Mesendoderm (in vitro differentiated cells): Measurements from ENCODE around the gene SCRT2.

Experiments used
- DNase-seq: peaks from one replicate; pipeline ENCODE4 v3.0.0; 2013
- H2AK5ac ChIP-seq: 2 replicates; pipeline ENCODE4 v1.6.1; 2013; ENCODE audit warnings: low read length, inconsistent platforms
- H2BK120ac ChIP-seq: 2 replicates; pipeline ENCODE4 v1.6.1; 2013; ENCODE audit warnings: low read depth, mild to moderate bottlenecking, low read length, moderate library complexity, mixed read lengths
- H2BK15ac ChIP-seq: replicated peaks from 2 replicates; pipeline ENCODE4 v1.6.1; 2013; ENCODE audit warnings: low read depth, mild to moderate bottlenecking, moderate library complexity
- H2BK5ac ChIP-seq: 2 replicates; pipeline ENCODE4 v1.6.1; 2013; ENCODE audit warnings: low read length, inconsistent platforms
- H3K18ac ChIP-seq: 2 replicates; pipeline ENCODE4 v1.6.1; 2013; ENCODE audit warnings: mild to moderate bottlenecking, low read length, mixed read lengths
- H3K23ac ChIP-seq: one replicate; pipeline ENCODE4 v1.6.1; 2013; ENCODE audit warnings: low read length
- H3K27ac ChIP-seq: 2 replicates; pipeline ENCODE4 v1.5.1; 2013; ENCODE audit warnings: low read depth, mild to moderate bottlenecking, inconsistent platforms, low read length, moderate library complexity
- H3K27me3 ChIP-seq: 2 replicates; pipeline ENCODE4 v1.6.1; 2013; ENCODE audit warnings: low read length, control low read depth, mild to moderate bottlenecking, inconsistent platforms; ENCODE audit not compliant: insufficient read depth, poor library complexity
- H3K36me3 ChIP-seq: 2 replicates; pipeline ENCODE4 v1.6.1; 2013; ENCODE audit warnings: low read length, inconsistent platforms; ENCODE audit not compliant: control insufficient read depth, insufficient read depth
- H3K4ac ChIP-seq: one replicate; pipeline ENCODE4 v1.6.1; 2013; ENCODE audit warnings: low read depth, mild to moderate bottlenecking, low read length, moderate library complexity
- H3K4me1 ChIP-seq: 2 replicates; pipeline ENCODE4 v1.6.1; 2013; ENCODE audit warnings: low read depth, low read length, inconsistent platforms; ENCODE audit not compliant: control insufficient read depth
- H3K4me2 ChIP-seq: 2 replicates; pipeline ENCODE4 v1.6.1; 2013; ENCODE audit warnings: low read length
- H3K4me3 ChIP-seq: 2 replicates; pipeline ENCODE4 v1.5.1; 2013; ENCODE audit warnings: mild to moderate bottlenecking, low read length
- H3K56ac ChIP-seq: one replicate; pipeline ENCODE4 v1.6.1; 2013; ENCODE audit warnings: low read length
- H3K79me1 ChIP-seq: 2 replicates; pipeline ENCODE4 v1.6.1; 2013; ENCODE audit warnings: low read length, inconsistent platforms
- H3K79me2 ChIP-seq: 2 replicates; pipeline ENCODE4 v1.6.1; 2013; ENCODE audit warnings: mild to moderate bottlenecking, low read length; ENCODE audit not compliant: control insufficient read depth, insufficient read depth
- H3K9ac ChIP-seq: 2 replicates; pipeline ENCODE4 v1.6.1; 2013; ENCODE audit warnings: low read length, inconsistent platforms
- H4K5ac ChIP-seq: one replicate; pipeline ENCODE4 v1.6.1; 2013; ENCODE audit warnings: low read length
- H4K8ac ChIP-seq: one replicate; pipeline ENCODE4 v1.6.1; 2013; ENCODE audit warnings: low read depth, mild to moderate bottlenecking, control low read depth, low read length, moderate library complexity
- WGBS: extraction: QIAGEN DNeasy Blood & Tissue Kit; methylation state at CpG from one replicate; pipeline ENCODE4 v1.1.7; 2013; ENCODE audit warnings: low lambda C conversion rate, missing lambda C conversion rate; ENCODE audit not compliant: insufficient coverage; ENCODE audit errors: extremely low coverage; 5-methylcytosine and 5-hydroxymethylcytosine counted together

The SCRT2 gene

GRCh38 chr20:626579-626978 lies 49.0 kb downstream of the SCRT2 start:
- Histone ChIP-seq H3K4ac (no peak overlapping the region), H3K4me1 (peaks cover 2% of the 10 kb centered on the region), H3K4me3 (no peak overlapping the region), H3K36me3 (no peaks in the 10 kb centered on the region), H4K8ac (no peak overlapping the region), H2BK15ac (no peak overlapping the region), H3K27ac (no peak overlapping the region), H3K23ac (no peak overlapping the region), H3K4me2 (no peak overlapping the region), H3K79me2 (no peaks in the 10 kb centered on the region), H2AK5ac (no peak overlapping the region), H2BK120ac (no peak overlapping the region), H3K79me1 (no peaks in the 10 kb centered on the region), H3K56ac (no peak overlapping the region), H3K27me3 (no peaks in the 10 kb centered on the region), H4K5ac (no peak overlapping the region), H3K18ac (no peak overlapping the region), H3K9ac (no peak overlapping the region), H2BK5ac (no peak overlapping the region)
- no CpG with 5 or more reads among the region's 2 CpGs for WGBS
- DNase-seq = no peak

- Histone ChIP-seq H3K4ac (no peak overlapping the region), H3K23ac (no peak overlapping the region), H3K79me1 (no peaks in the 10 kb centered on the region), H3K18ac (no peak overlapping the region), H3K4me2 (no peak overlapping the region), H3K27ac (no peak overlapping the region), H2BK5ac (no peak overlapping the region), H2BK15ac (no peak overlapping the region), H3K4me1 (peaks cover 5% of the 10 kb centered on the region), H3K27me3 (no peaks in the 10 kb centered on the region), H3K36me3 (no peaks in the 10 kb centered on the region), H4K5ac (no peak overlapping the region), H3K56ac (no peak overlapping the region), H3K9ac (no peak overlapping the region), H2AK5ac (no peak overlapping the region), H3K4me3 (no peak overlapping the region), H2BK120ac (no peak overlapping the region), H3K79me2 (no peaks in the 10 kb centered on the region), H4K8ac (no peak overlapping the region)
- no CpG with 5 or more reads among the region's 4 CpGs for WGBS
- DNase-seq = no peak
Measured at GRCh38 chr20:625360-625932, 50.2 kb downstream of the SCRT2 start.

GRCh38 chr20:623704-624103 lies 51.9 kb downstream of the SCRT2 start:
- Histone ChIP-seq H3K4me2 (no peak overlapping the region), H4K8ac (no peak overlapping the region), H3K27me3 (no peaks in the 10 kb centered on the region), H3K79me1 (no peaks in the 10 kb centered on the region), H3K4ac (no peak overlapping the region), H3K18ac (no peak overlapping the region), H2AK5ac (no peak overlapping the region), H2BK120ac (no peak overlapping the region), H2BK5ac (no peak overlapping the region), H4K5ac (no peak overlapping the region), H3K56ac (no peak overlapping the region), H3K23ac (no peak overlapping the region), H2BK15ac (no peak overlapping the region), H3K4me1 (peaks cover 5% of the 10 kb centered on the region), H3K9ac (no peak overlapping the region), H3K36me3 (no peaks in the 10 kb centered on the region), H3K4me3 (no peak overlapping the region), H3K27ac (no peak overlapping the region), H3K79me2 (no peaks in the 10 kb centered on the region)
- DNase-seq = no peak
- no CpG with 5 or more reads among the region's 4 CpGs for WGBS

- no peak overlapping the region for H4K5ac ChIP-seq
- no peak overlapping the region for H3K56ac ChIP-seq
- H3K23ac ChIP-seq = no peak overlapping the region
- no peaks in the 10 kb centered on the region for H3K27me3 ChIP-seq
- H3K4ac ChIP-seq = no peak overlapping the region
- no peak overlapping the region for H3K4me3 ChIP-seq
- H3K18ac ChIP-seq = no peak overlapping the region
- no peak overlapping the region for H3K9ac ChIP-seq
- H2BK15ac ChIP-seq = no peak overlapping the region
- no peak overlapping the region for H3K4me2 ChIP-seq
- H4K8ac ChIP-seq = no peak overlapping the region
- H3K79me2 ChIP-seq = no peaks in the 10 kb centered on the region
- H3K27ac ChIP-seq = no peak overlapping the region
- WGBS = no CpG with 5 or more reads among the region's 4 CpGs
- no peak overlapping the region for H2BK120ac ChIP-seq
- peaks cover 5% of the 10 kb centered on the region for H3K4me1 ChIP-seq
- no peak for DNase-seq
- H2AK5ac ChIP-seq = no peak overlapping the region
- H3K79me1 ChIP-seq = no peaks in the 10 kb centered on the region
- H2BK5ac ChIP-seq = no peak overlapping the region
- H3K36me3 ChIP-seq = no peaks in the 10 kb centered on the region
Measured at GRCh38 chr20:623021-623420, 52.6 kb downstream of the SCRT2 start.

GRCh38 chr20:622161-622560 lies 53.4 kb downstream of the SCRT2 start:
- no peak overlapping the region for H2AK5ac ChIP-seq
- H3K27ac ChIP-seq = no peak overlapping the region
- no peaks in the 10 kb centered on the region for H3K79me1 ChIP-seq
- H3K56ac ChIP-seq = no peak overlapping the region
- no peaks in the 10 kb centered on the region for H3K79me2 ChIP-seq
- no peak overlapping the region for H4K5ac ChIP-seq
- WGBS = no CpG with 5 or more reads among the region's 7 CpGs
- H4K8ac ChIP-seq = no peak overlapping the region
- H3K4me3 ChIP-seq = no peak overlapping the region
- no peak overlapping the region for H3K4ac ChIP-seq
- no peak overlapping the region for H2BK5ac ChIP-seq
- DNase-seq = no peak
- H3K36me3 ChIP-seq = no peaks in the 10 kb centered on the region
- H3K18ac ChIP-seq = no peak overlapping the region
- H3K23ac ChIP-seq = peak overlapping the region; percentile 11
- H3K4me2 ChIP-seq = no peak overlapping the region
- H2BK120ac ChIP-seq = no peak overlapping the region
- peaks cover 5% of the 10 kb centered on the region for H3K4me1 ChIP-seq
- H3K27me3 ChIP-seq = no peaks in the 10 kb centered on the region
- no peak overlapping the region for H2BK15ac ChIP-seq
- H3K9ac ChIP-seq = no peak overlapping the region

- Histone ChIP-seq H2BK5ac (no peak overlapping the region), H3K36me3 (no peaks in the 10 kb centered on the region), H3K9ac (no peak overlapping the region), H4K5ac (no peak overlapping the region), H3K27ac (no peak overlapping the region), H3K4me3 (no peak overlapping the region), H2AK5ac (no peak overlapping the region), H4K8ac (no peak overlapping the region), H3K27me3 (no peaks in the 10 kb centered on the region), H2BK15ac (no peak overlapping the region), H3K4me2 (no peak overlapping the region), H3K23ac (no peak overlapping the region), H3K79me2 (no peaks in the 10 kb centered on the region), H3K79me1 (no peaks in the 10 kb centered on the region), H2BK120ac (no peak overlapping the region), H3K4ac (no peak overlapping the region), H3K4me1 (peaks cover 5% of the 10 kb centered on the region), H3K56ac (no peak overlapping the region), H3K18ac (no peak overlapping the region)
- WGBS = no CpG with 5 or more reads among the region's 5 CpGs
- peak; percentile 86 for DNase-seq
Measured at GRCh38 chr20:621125-621756, 54.4 kb downstream of the SCRT2 start.
